ENCODE results near the gene FRMD4A. TPM values are rescaled to one million over a fixed set of nuclear protein-coding genes. Genes with fewer than 3 reads are reported as not detected.

FRMD4A gene
- total RNA-seq, 1 experiment from 2014 or later, result 19.6 TPM

- no peaks in the 10 kb centered on the region for H3K9me3 Mint-ChIP-seq
- H3K4me1 Mint-ChIP-seq, result peaks cover 28 to 37% of the 10 kb centered on the region in 2 experiments
- no peaks in the 10 kb centered on the region for H3K9me3 ChIP-seq (ENCODE audit: control insufficient read depth, low read depth, low read length)
- H3K79me1 ChIP-seq (ENCODE audit: insufficient read depth, low read depth, low read length, poor library complexity, severe bottlenecking), result no peaks in the 10 kb centered on the region
- H4K91ac ChIP-seq (ENCODE audit: insufficient read length, low read depth, low read length), result no peak overlapping the region
- no peak overlapping the region for H3K23ac ChIP-seq (ENCODE audit: insufficient read length, low read depth, low read length)
- no peaks in the 10 kb centered on the region for H3K79me2 ChIP-seq (ENCODE audit: insufficient read depth, low read length)
- no peak overlapping the region for H2BK5ac ChIP-seq (ENCODE audit: insufficient read length, low read length)
- no peak overlapping the region for H2BK20ac ChIP-seq (ENCODE audit: low read depth, low read length, poor library complexity, severe bottlenecking)
- no peak overlapping the region for H3T11ph ChIP-seq (ENCODE audit: low read length)
- peaks cover 7% of the 10 kb centered on the region; the same call in 1 of the 2 replicates for H3K4me1 ChIP-seq (ENCODE audit: insufficient read depth, low read length)
- WGBS (ENCODE audit: extremely low coverage, insufficient read length, low lambda C conversion rate), result no CpG with 5 or more reads among the region's 10 CpGs
- no peaks in the 10 kb centered on the region for H3K27me3 ChIP-seq (ENCODE audit: insufficient read depth, low read length)
- H3K27me3 Mint-ChIP-seq (ENCODE audit: low read depth), result no peaks in the 10 kb centered on the region
- DNase-seq, result no peak
- H3K4me2 ChIP-seq (ENCODE audit: insufficient read depth, insufficient read length, low read length), result no peak overlapping the region
- no peaks in the 10 kb centered on the region for H3K23me2 ChIP-seq (ENCODE audit: insufficient read length, low read depth, low read length, poor library complexity, severe bottlenecking)
- H2BK15ac ChIP-seq (ENCODE audit: low read depth, low read length), result no peak overlapping the region
- H3K56ac ChIP-seq (ENCODE audit: insufficient read length, low read depth, low read length), result no peak overlapping the region
- no peak overlapping the region for H3K4ac ChIP-seq (ENCODE audit: low read depth, low read length)
- H3K27ac ChIP-seq (ENCODE audit: insufficient read length, low read depth, low read length), result no peak overlapping the region
- H3K27ac Mint-ChIP-seq, result peak overlapping the region; percentile 80 to 94 (median 85)
- H4K20me1 ChIP-seq (ENCODE audit: control insufficient read depth, insufficient read depth, insufficient read length), result no peaks in the 10 kb centered on the region
- no peak overlapping the region for H3K18ac ChIP-seq (ENCODE audit: insufficient read length, low read depth, low read length)
- H4K5ac ChIP-seq (ENCODE audit: insufficient read length, low read depth, low read length), result no peak overlapping the region
- H3K4me3 Mint-ChIP-seq, result peak overlapping the region in 1 of 2 experiments; percentile 6; a peak in 1 of 5 replicates
- no peak overlapping the region for H4K8ac ChIP-seq (replicated peaks; ENCODE audit: insufficient read length, low read depth, low read length)
- no peak for TF ChIP-seq CTCF (conservative IDR thresholded peaks at IDR 0.05)
- H2AK5ac ChIP-seq (ENCODE audit: insufficient read length, low read length), result no peak overlapping the region
- H3K14ac ChIP-seq (ENCODE audit: insufficient read depth, low read length), result no peak overlapping the region
- no peak overlapping the region for H3K9ac ChIP-seq (ENCODE audit: extremely low read depth, insufficient read length, low read length)
- no peak overlapping the region for H2BK12ac ChIP-seq (ENCODE audit: insufficient read length, low read depth, low read length)
- H2AFZ ChIP-seq (ENCODE audit: low read length), result no peak overlapping the region
- H3K36me3 Mint-ChIP-seq (ENCODE audit: insufficient read depth in 1 of 3, low read depth in 3 of 3), result no peaks in the 10 kb centered on the region
- no peak overlapping the region for H2BK120ac ChIP-seq (ENCODE audit: low read depth, low read length, poor library complexity, severe bottlenecking)
These were observed 358.9 kb downstream of the FRMD4A start for GRCh38 chr10:13971601-13972475.

Data from H9 (cell line).